Mucosa of stomach (tissue), 1 donor: ENCODE results near the gene CROCC.

ENCODE experiments used
- H3K27me3 ChIP-seq: one replicate; pipeline ENCODE4 v1.7.0; 2013; ENCODE audit warnings: mild to moderate bottlenecking, low read length; ENCODE audit not compliant: control insufficient read depth, insufficient read depth
- H3K36me3 ChIP-seq: one replicate; pipeline ENCODE4 v1.7.0; 2013; ENCODE audit warnings: low read length; ENCODE audit not compliant: control insufficient read depth, insufficient read depth
- H3K4me1 ChIP-seq: one replicate; pipeline ENCODE4 v1.7.0; 2013; ENCODE audit warnings: mild to moderate bottlenecking, low read length; ENCODE audit not compliant: control insufficient read depth, insufficient read depth
- H3K4me3 ChIP-seq: one replicate; pipeline ENCODE4 v1.7.0; 2013; ENCODE audit warnings: low read length
- H3K9ac ChIP-seq: one replicate; pipeline ENCODE4 v1.7.0; 2013; ENCODE audit warnings: mild to moderate bottlenecking, low read length, moderate library complexity
- H3K9me3 ChIP-seq: one replicate; pipeline ENCODE4 v1.7.0; 2013; ENCODE audit warnings: mild to moderate bottlenecking, low read length, moderate library complexity; ENCODE audit not compliant: control insufficient read depth
- donor health status: Pancreatic carcinoma.

Gene CROCC

GRCh38 chr1:17011092-17011438, 89.3 kb downstream of the CROCC start:
- H3K4me1 ChIP-seq = peaks cover 19% of the 10 kb centered on the region
- H3K36me3 ChIP-seq = no peaks in the 10 kb centered on the region
- H3K9me3 ChIP-seq = no peaks in the 10 kb centered on the region
- H3K27me3 ChIP-seq = no peaks in the 10 kb centered on the region
- peak overlapping the region; percentile 42 for H3K9ac ChIP-seq
- peak overlapping the region; percentile 66 for H3K4me3 ChIP-seq

DNA sequence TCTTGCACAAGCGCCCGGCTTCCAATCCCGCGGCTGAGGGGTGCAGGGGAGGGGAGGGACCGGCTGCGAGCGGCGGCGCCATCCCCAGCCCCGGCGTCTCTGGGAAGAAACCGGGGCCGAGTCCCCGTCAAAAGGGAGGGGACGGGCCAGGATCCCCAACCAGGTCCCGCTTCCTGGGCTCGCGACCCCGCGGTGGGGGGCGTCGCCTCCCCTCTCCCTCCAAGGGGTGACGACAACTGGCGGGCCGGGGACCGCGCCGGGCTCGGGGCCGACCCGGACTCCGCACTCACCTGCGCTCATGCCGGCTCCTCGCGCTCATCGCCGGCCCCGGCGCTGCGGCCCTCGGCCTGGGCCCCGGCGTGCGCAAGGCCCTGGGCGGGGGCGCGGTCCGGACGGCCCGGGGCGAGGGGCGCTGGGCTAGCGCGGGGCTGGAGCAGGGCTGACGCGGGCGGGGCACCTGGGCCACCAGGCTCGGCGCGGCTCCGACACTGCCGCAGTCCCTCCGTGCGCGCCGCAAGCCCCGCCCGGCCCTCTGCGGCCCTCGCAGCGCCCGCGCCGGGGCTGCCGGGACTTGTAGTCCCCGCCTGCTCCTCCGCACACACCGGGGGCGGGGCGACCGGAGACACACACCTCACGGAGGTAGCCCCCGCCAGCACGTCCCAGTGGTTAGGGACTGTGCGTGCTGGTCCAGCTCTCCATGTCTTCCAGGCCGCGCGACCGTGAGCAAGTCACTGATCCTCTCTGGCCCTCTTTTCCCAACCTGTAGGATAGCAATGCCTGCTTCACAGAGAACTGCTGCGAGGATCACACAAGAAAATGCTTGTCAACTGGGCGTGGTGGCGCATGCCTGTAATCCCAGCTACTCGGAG, 89.9 kb downstream of the CROCC start, which contains the start of gene ATP13A2:
Gene ATP13A2, minus strand, starts transcription at position 490 of the 869 bp plus-strand sequence. Its CDS starts 190 bp downstream, at position 300.
- Histone ChIP-seq H3K27me3 (no peaks in the 10 kb centered on the region), H3K36me3 (no peaks in the 10 kb centered on the region), H3K9me3 (no peaks in the 10 kb centered on the region), H3K4me3 (peak within 1 kb of the TSS; percentile 66), H3K9ac (peak within 1 kb of the TSS; percentile 42), H3K4me1 (peaks cover 19% of the 10 kb centered on the region)

DNA sequence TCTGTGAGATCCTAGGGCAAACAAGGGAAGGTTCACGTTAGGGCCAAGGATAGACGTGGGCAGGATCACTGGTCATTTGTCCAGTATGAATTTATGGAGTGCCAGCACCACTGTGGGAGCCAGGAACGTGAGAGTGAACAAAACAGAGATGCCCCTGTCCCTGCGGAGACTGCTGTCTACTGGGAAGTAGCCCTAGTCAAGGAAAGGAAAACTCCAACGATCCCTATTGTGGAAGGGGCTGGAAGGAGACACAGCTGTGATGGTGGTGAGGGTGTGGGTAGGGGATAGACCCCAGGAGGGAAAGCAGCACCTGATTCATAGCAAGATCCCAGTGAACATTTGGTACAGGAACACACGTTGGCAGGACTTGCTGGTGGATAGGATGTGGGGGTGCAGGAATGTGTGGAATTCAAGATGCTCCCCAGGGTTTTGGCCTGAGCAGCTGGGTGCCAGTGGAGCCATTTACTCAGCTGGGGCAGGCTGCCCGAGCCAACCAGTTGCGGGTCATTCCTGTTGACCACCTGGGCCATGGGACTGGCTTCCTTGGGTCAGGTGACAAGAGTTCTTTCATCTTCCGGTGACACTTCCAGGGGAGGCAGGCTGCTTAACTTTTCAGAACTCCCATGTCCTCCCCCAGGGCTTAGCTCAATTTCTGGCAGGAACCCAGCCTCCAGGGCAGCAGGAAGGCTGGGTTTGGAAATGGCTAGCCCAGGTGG, 91.2 kb downstream of the CROCC start:
- Histone ChIP-seq H3K4me1 (peaks cover 19% of the 10 kb centered on the region), H3K9ac (no peak overlapping the region), H3K9me3 (no peaks in the 10 kb centered on the region), H3K27me3 (no peaks in the 10 kb centered on the region), H3K4me3 (no peak overlapping the region), H3K36me3 (no peaks in the 10 kb centered on the region)

GRCh38 chr1:17013491-17014320, 92.0 kb downstream of the CROCC start:
- no peak overlapping the region for H3K9ac ChIP-seq

DNA sequence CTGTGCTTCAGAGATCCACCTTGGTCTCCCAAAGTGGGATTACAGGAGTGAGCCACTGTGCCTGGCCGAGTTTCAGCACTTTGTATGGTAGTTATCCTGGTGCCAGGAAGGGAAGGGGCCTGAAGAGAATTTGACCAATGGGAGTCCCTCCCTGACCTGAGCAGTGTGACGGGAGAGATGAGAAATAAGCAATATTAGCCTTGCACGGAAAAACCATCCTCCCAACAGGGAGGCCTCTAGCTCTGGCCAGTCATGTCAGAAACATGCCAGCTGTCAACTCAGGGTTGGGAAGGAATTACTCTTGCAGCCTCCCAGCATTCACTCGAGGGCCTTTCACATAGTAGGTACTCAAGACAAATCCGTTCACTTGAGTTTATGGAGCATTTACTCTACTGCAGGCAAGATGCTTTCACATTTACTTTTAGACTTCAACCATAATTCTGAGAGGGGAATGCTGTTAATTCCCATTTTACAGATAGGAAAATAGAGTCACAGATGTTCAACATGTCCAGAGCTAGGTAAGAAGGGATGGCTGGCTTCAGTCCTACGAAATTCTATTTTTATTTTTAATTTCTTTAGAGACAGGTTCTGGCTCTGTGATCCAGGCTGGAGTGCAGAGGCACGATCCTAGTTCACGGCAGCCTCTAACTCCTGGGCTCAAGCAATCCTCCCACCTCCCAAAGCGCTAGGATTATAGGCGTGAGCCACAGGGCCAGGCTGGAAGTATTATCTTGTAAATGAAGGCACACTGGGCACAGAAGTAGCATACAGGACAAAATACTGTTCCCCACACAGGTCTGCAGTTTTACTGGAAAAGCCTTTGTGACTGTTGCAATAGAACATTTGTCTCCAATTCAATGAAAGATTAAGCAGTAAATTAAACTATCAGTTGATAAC, 93.2 kb downstream of the CROCC start:
- Histone ChIP-seq H3K27me3 (no peaks in the 10 kb centered on the region), H3K4me1 (peaks cover 14% of the 10 kb centered on the region), H3K36me3 (peaks cover under 1% of the 10 kb centered on the region), H3K9me3 (no peaks in the 10 kb centered on the region), H3K9ac (no peak overlapping the region), H3K4me3 (no peak overlapping the region)

More at GRCh38 chr1:17013491-17014320, 92.0 kb downstream of the CROCC start:
- no peaks in the 10 kb centered on the region for H3K36me3 ChIP-seq
- no peaks in the 10 kb centered on the region for H3K27me3 ChIP-seq
- H3K4me1 ChIP-seq = peaks cover 19% of the 10 kb centered on the region
- no peaks in the 10 kb centered on the region for H3K9me3 ChIP-seq
- H3K4me3 ChIP-seq = no peak overlapping the region

DNA sequence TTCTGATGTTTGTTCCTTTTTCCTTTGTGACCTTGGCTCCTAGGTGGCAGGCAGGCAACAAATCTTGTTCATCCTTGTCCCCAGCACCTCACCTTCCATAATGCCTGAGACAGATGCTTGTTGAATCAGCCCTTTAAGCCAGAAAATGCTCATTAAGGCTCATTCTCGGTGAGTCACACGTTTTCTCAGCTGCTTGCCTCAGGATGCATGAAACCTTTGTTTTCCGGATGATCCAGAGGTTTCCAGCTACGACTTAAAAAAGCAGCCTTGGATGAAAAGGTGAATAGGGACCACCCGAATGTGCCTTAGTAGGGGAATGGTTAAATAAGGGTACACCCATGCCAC, 94.6 kb downstream of the CROCC start:
- Histone ChIP-seq H3K36me3 (peaks cover 4% of the 10 kb centered on the region), H3K4me3 (no peak overlapping the region), H3K9ac (no peak overlapping the region), H3K27me3 (no peaks in the 10 kb centered on the region), H3K4me1 (peaks cover under 1% of the 10 kb centered on the region), H3K9me3 (no peaks in the 10 kb centered on the region)

DNA sequence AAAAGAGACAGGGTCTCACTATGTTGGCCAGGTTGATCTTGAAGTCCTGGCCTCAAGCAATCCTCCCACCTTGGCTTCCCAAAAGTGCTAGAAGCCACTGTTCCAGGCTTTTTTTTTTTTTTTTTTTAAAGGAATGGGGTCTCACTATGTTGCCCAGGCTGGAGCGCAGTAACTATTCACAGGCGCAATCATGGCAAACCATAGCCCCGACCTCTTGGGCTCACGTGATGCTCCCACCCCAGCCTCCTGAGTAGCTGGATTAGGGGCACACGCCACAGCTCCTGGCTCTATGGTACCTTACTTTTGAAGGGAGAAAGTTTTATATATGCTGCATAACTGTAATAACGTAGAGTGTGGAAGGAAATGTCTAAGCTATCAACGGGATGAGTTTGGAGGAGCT, 95.7 kb downstream of the CROCC start:
- H3K9ac ChIP-seq = no peak overlapping the region
- H3K4me1 ChIP-seq = no peaks in the 10 kb centered on the region
- H3K36me3 ChIP-seq = peaks cover 4% of the 10 kb centered on the region
- H3K27me3 ChIP-seq = no peaks in the 10 kb centered on the region
- no peaks in the 10 kb centered on the region for H3K9me3 ChIP-seq
- no peak overlapping the region for H3K4me3 ChIP-seq

DNA sequence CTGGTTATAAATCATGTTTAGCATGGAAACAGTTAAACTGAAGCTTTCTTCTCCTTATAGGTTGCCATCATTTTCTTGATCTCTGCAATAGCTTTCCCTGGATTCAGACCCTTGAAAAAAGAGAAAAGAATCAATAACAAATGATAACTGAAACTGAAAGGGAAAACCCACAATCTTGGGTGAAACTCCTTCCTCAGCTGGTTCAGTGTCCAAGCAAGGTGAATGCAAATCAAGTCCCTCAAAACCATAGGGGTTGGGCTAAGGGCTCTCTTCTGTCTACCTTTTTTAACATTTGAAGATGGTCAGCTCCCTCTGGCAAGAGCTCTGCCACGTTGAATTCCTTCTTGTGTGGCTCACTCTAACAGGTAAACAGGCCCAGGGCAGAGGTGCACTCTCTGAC, 97.1 kb downstream of the CROCC start:
- H3K4me1 ChIP-seq = no peaks in the 10 kb centered on the region
- no peaks in the 10 kb centered on the region for H3K27me3 ChIP-seq
- H3K36me3 ChIP-seq = peaks cover 13% of the 10 kb centered on the region
- no peak overlapping the region for H3K9ac ChIP-seq
- no peak overlapping the region for H3K4me3 ChIP-seq
- H3K9me3 ChIP-seq = no peaks in the 10 kb centered on the region

- H3K27me3 ChIP-seq = no peaks in the 10 kb centered on the region
- H3K4me1 ChIP-seq = no peaks in the 10 kb centered on the region
- H3K36me3 ChIP-seq = peaks cover 14% of the 10 kb centered on the region
- H3K4me3 ChIP-seq = no peak overlapping the region
- H3K9ac ChIP-seq = no peak overlapping the region
- no peaks in the 10 kb centered on the region for H3K9me3 ChIP-seq
These were observed 98.8 kb downstream of the CROCC start for GRCh38 chr1:17020502-17020901.

- no peaks in the 10 kb centered on the region for H3K27me3 ChIP-seq
- H3K4me3 ChIP-seq = no peak overlapping the region
- H3K4me1 ChIP-seq = no peaks in the 10 kb centered on the region
- no peak overlapping the region for H3K9ac ChIP-seq
- H3K9me3 ChIP-seq = no peaks in the 10 kb centered on the region
- peaks cover 14% of the 10 kb centered on the region for H3K36me3 ChIP-seq
These were observed 100.2 kb downstream of the CROCC start for GRCh38 chr1:17021896-17022295.
